NCI-H2227 (cell line): ENCODE data around the gene RGL1.

Experiments
- DNase-seq: peaks from one replicate; lab custom pipeline; 2025; ENCODE audit not compliant: unreplicated experiment; lab: John Stamatoyannopoulos, UW

The RGL1 gene

DNA sequence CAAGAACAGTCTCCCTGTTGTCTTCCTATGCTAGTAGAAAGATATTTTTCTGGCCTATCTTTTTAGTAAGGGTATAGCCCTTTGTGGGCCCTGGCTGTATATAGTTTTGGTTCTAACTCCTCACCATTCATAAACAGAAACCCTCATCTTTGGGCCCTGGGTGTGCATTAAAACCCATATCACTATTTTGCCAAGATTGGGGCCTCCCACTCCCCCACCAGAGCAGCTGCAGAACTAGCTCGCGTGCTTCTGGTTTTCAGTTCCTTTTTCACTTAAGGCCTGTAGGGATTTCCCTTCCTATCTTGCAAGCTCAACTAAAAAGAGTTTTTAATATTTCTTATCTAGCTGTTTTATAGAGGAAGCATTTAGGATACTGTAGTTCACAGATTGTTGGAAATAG lies 106.4 kb downstream of the RGL1 start:
- DNase-seq: no peak

DNA sequence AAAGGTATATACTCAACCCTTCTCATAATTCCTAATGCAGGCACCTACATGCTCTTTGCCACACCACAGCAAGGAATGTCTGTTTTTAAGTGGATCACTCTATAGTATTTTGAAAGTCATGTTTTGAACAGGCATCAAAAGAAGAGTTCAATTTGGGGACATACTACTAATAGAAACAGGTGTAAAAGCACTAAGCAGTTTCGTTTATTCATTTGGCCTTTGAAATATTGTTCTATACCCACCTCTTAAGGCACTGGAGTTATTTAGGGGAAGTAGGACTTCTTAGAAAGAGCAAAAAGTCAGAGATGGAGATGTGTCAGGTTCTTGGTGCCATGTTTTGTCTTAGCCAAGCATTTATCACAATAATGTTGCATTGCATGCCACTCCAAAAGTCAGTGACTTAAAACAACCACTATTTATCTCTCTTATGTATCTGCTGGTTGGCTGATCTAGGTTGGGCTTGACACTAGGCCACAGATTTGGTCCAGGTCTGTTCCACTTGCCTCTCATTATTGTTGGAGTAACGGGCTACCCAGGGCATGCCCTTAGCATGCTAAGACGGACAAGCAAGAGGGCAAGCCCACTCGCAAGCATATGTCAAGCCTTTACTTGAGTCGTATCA lies 107.5 kb downstream of the RGL1 start:
- no peak for DNase-seq

GRCh38 chr1:183913567-183913993 lies 108.7 kb downstream of the RGL1 start:
- DNase-seq: no peak

GRCh38 chr1:183914276-183914675 lies 109.4 kb downstream of the RGL1 start:
- no peak for DNase-seq

- DNase-seq: no peak
Observed at GRCh38 chr1:183914891-183915290, 110.0 kb downstream of the RGL1 start.

GRCh38 chr1:183915625-183916510 lies 110.9 kb downstream of the RGL1 start:
- peak; percentile 89 for DNase-seq

DNA sequence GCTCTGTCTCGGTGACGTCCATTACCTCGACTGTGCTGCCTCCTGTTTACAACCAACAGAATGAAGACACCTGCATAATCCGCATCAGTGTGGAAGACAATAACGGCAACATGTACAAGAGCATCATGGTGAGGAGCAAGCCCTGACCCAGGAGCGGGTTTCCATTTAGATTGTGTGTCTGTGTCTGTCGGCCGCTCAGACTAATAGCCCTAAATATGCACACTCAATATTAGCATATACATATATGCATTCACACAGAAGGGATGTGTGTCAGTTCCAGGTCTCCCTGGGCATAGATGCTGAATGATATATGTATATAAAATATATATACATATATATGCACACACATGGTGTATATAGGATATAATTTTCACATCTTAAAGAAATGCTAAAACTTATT lies 111.7 kb downstream of the RGL1 start:
- DNase-seq: no peak

GRCh38 chr1:183918589-183918988 lies 113.7 kb downstream of the RGL1 start:
- DNase-seq: no peak

GRCh38 chr1:183920651-183921050 lies 115.7 kb downstream of the RGL1 start:
- no peak for DNase-seq

DNA sequence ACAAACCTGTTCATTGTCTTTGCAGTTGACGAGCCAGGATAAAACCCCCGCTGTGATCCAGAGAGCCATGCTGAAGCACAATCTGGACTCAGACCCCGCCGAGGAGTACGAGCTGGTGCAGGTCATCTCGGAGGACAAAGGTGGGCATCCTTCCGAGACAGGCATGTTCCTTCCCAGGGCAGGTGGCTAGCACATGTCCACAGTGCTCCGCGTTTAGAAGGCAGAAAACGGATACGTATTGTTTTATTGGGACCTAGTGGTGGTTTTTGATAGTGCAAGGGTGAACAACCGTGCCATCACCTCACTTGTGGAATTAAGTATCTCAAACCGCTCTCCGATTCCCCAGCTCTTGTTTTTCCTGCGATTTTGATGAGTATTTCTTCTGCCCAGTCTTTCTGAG lies 117.3 kb downstream of the RGL1 start:
- no peak for DNase-seq

GRCh38 chr1:183925947-183926346 lies 121.0 kb downstream of the RGL1 start:
- DNase-seq: no peak

DNA sequence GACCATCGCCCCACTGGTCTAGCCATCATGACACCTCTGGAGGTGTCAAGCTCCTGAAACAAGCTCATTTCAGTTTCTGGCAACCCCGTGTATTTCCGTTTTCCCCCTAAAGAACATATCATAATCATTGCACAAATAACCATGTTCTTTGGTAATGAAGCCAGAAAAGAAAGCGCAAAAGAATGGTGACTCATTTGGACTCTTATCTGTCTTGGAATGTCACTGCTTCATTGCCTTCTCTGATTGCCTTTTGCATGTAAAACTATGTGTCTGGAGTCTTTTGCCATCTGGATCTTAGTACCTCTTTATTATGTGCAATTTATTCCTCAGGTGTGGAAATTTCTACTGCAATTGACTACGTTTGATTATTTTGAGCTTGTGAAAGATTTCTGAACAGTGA lies 122.1 kb downstream of the RGL1 start:
- no peak for DNase-seq

GRCh38 chr1:183931646-183932271 lies 126.8 kb downstream of the RGL1 start:
- no peak for DNase-seq

DNA sequence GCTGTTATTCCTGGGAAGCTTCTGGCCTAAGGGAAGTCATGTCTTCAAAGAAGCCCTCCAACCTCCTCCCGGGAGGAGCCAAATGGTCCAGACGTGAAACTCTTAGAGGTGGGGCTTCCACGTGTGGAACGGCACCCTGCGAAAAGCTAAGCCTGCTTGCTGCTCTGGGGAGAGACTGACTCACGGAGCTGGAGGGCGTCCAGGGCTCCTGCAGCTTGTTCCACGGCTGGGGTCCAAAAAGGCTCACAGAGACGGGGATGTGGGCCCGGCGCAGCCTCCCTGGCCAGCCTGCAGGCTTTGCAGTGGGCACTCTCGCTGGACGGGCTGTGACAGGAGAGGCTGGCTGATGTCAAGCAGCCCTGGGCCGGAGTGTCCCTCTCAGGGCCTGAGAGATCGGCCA lies 127.5 kb downstream of the RGL1 start:
- DNase-seq: no peak

- no peak for DNase-seq
Observed at GRCh38 chr1:183933528-183934179, 128.7 kb downstream of the RGL1 start.

- DNase-seq: no peak
Observed at GRCh38 chr1:183934314-183934713, 129.4 kb downstream of the RGL1 start.

DNA sequence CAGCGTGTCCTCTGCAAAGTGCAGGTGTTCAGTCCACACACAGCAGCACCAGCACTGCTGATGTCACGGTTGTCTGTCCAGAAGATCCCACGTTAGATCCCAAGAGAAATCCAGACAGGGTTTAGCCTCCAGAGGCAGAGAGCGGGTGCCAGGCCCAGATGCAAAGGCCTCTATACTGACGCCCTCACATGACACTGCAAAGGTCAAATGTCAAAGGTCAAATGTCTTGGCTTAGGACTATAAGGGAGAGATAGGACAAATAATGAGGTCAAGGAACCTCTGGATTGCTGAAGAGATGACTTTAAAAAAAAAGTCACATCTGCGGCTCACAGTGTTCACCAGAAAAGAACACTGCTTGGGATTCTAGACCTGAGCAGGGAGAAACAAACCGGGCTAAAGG lies 131.1 kb downstream of the RGL1 start:
- no peak for DNase-seq

DNA sequence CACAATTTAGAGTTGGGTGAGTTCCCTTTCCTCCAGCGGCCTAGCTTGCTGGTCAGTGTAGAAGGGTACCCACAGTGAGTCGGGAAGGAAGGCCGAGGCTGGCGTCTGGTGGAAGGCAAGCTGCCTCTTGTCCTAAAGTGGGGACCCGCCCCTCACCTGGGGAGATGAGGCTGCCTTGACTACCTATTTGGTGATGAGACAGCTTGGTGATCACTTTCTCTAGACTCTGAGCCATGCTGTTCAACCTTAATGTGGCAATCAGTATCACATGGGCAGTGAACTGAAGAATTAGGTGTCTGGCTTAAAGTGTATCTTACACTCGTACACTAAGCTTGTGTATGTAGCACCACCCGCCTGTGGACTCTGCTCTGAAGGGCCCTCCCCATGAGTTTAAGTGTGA lies 131.9 kb downstream of the RGL1 start:
- DNase-seq: no peak

- no peak for DNase-seq
Observed at GRCh38 chr1:183937611-183938010, 132.7 kb downstream of the RGL1 start.

- DNase-seq: no peak
Observed at GRCh38 chr1:183941001-183941400, 136.1 kb downstream of the RGL1 start.

DNA sequence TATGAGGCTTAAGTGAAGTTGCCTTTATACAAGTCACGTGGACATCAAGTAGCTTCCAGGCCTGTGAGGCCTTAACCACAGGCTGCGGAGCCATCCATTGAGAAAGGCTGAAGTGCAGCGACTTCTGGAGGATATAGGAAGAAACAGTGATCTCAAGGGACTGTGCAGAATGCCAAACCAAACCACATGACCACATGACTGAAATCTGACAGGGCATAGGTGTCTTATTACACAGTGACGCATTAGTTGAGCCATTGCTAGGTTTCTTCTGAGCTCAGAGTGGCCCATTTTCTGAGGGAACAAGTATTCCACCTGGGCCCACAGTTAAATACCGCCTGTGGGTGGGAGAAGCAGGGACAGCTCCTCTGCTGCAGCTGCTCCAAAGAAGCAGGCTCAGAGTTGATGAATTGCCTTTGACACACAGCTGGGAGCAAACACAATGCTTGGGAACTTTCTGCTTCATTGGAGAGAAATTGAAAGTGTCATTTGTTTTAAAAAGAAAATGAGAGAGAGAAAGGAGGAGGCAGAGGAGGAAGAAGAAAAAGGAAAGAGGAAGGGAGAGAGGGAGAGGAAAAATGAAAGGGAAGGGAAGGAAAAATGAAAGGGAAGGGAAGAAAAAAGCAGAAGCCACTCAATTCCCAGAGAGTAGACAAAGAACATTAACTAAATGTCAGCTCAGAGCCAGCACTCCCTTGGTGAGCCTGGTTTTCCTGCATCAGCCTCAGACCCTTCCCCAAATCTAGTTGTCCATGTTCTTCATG lies 138.2 kb downstream of the RGL1 start:
- no peak for DNase-seq
